SK-N-SH (cell line): ENCODE data around the gene THSD7B. TPM values are rescaled to one million over a fixed set of nuclear protein-coding genes. Genes with fewer than 3 reads are reported as not detected.
"Not testable (repeated sequence)": the region's sequence is repeated elsewhere in the genome, so short reads cannot be mapped to it uniquely, and the experiment has no call there.

Source experiments
- CTCF ChIA-PET: fragments of 300-600, 350-600 bp; formaldehyde crosslinking; extraction: SDS; loops from one replicate; lab custom pipeline; 2021; lab: Yijun Ruan, JAX
- POLR2A ChIA-PET: fragments of 350-600 bp; sonication (Branson Sonifier 250); formaldehyde crosslinking; extraction: SDS; loops from one replicate; lab custom pipeline; 2020; ENCODE audit warnings: antibody characterized with exemption, inconsistent platforms; lab: Yijun Ruan, JAX
- DNase-seq: peaks from one replicate; pipeline ENCODE4 v3.0.0; 2012
- H2AFZ ChIP-seq: fragments of 200-600 bp; sonication (generic); 2 replicates; pipeline ENCODE4 v1.8.1; 2016; ENCODE audit warnings: antibody characterized with exemption, mild to moderate bottlenecking, low read depth
- H3F3A ChIP-seq: fragments of 200-600 bp; sonication (generic); replicated peaks from 2 replicates; pipeline ENCODE3; 2016; ENCODE audit warnings: antibody characterized with exemption, mild to moderate bottlenecking; ENCODE audit not compliant: insufficient read depth
- H3K27ac ChIP-seq, 2 experiments: fragments of 200-500 bp in 1 of 2; fragments of 200-600 bp in 1 of 2; sonication (Bioruptor generic) in 1 of 2; sonication (generic), shearing (Covaris generic) in 1 of 2; 2 replicates each; pipeline versions ENCODE4 v1.5.1 to v1.6.1; 2014 to 2016; ENCODE audit warnings: low read depth in 2 of 2, inconsistent platforms in 1 of 2, low read length in 1 of 2, mild to moderate bottlenecking in 1 of 2, mixed read lengths in 1 of 2
- H3K27me3 ChIP-seq: fragments of 200-600 bp; sonication (generic), shearing (Covaris generic); 2 replicates; pipeline ENCODE4 v1.6.1; 2016; ENCODE audit warnings: mixed run types; ENCODE audit not compliant: insufficient read depth
- H3K36me3 ChIP-seq, 2 experiments: fragments of 200-500 bp in 1 of 2; fragments of 200-600 bp in 1 of 2; sonication (Bioruptor generic) in 1 of 2; sonication (generic) in 1 of 2; replicated peaks in 1 of 2; 2 replicates each; pipeline versions ENCODE3 to v1.5.1; 2014 to 2016; ENCODE audit warnings: low read length in 1 of 2, mild to moderate bottlenecking in 1 of 2; ENCODE audit not compliant: insufficient read depth in 2 of 2, control insufficient read depth in 1 of 2
- H3K4me1 ChIP-seq, 2 experiments: fragments of 200-500 bp in 1 of 2; fragments of 200-600 bp in 1 of 2; sonication (Bioruptor generic) in 1 of 2; sonication (generic), shearing (Covaris generic) in 1 of 2; 2 replicates each; pipeline versions ENCODE4 v1.5.1 to v1.6.1; 2014 to 2016; ENCODE audit warnings: low read depth in 1 of 2, low read length in 1 of 2, mixed run types in 1 of 2; ENCODE audit not compliant: insufficient read depth in 2 of 2, control insufficient read depth in 1 of 2
- H3K4me2 ChIP-seq: fragments of 200-600 bp; sonication (generic), shearing (Covaris generic); 2 replicates; pipeline ENCODE4 v1.6.1; 2017; ENCODE audit warnings: mixed run types
- H3K4me3 ChIP-seq, 2 experiments: fragments of 200-500 bp in 1 of 2; fragments of 200-600 bp in 1 of 2; sonication (Bioruptor generic) in 1 of 2; sonication (generic), shearing (Covaris generic) in 1 of 2; 2 replicates each; pipeline versions ENCODE4 v1.5.1 to v1.8.1; 2014 to 2016; ENCODE audit warnings: low read depth in 2 of 2, inconsistent platforms in 1 of 2, low read length in 1 of 2, mild to moderate bottlenecking in 1 of 2, mixed read lengths in 1 of 2, moderate library complexity in 1 of 2
- H3K79me2 ChIP-seq: fragments of 200-600 bp; sonication (generic); 2 replicates; pipeline ENCODE4 v1.8.1; 2017; ENCODE audit warnings: mild to moderate bottlenecking; ENCODE audit not compliant: insufficient read depth
- H3K9ac ChIP-seq: fragments of 200-600 bp; sonication (generic); 2 replicates; pipeline ENCODE4 v1.6.1; 2017; ENCODE audit warnings: mixed run types
- H3K9me2 ChIP-seq: fragments of 200-600 bp; sonication (generic); 2 replicates; pipeline ENCODE4 v1.6.1; 2017; ENCODE audit warnings: mixed run types
- H3K9me3 ChIP-seq: fragments of 200-600 bp; sonication (generic); 2 replicates; pipeline ENCODE4 v1.6.1; 2017; ENCODE audit warnings: mixed run types, mild to moderate bottlenecking, moderate library complexity
- H4K20me1 ChIP-seq: fragments of 200-600 bp; sonication (generic); 2 replicates; pipeline ENCODE4 v1.6.1; 2017; ENCODE audit warnings: mild to moderate bottlenecking, mixed run types; ENCODE audit not compliant: insufficient read depth
- EP300 ChIP-seq, 2 experiments: IDR thresholded peaks; 2 replicates each; pipeline versions ENCODE4 v1.4.0 to v1.6.1; 2012; ENCODE audit warnings: borderline replicate concordance in 1 of 2, low read depth in 1 of 2, low read length in 1 of 2
- MXI1 ChIP-seq: IDR thresholded peaks from 2 replicates; pipeline ENCODE4 v1.6.1; 2012; ENCODE audit warnings: mild to moderate bottlenecking, low read depth, low read length, improper control_type of control experiment
- NFIC ChIP-seq: IDR thresholded peaks from 2 replicates; pipeline ENCODE4 v1.4.0; 2012; ENCODE audit warnings: borderline replicate concordance
- POLR2AphosphoS5 ChIP-seq: IDR thresholded peaks from 2 replicates; pipeline ENCODE4 v1.6.1; 2012; ENCODE audit warnings: low read depth, low read length
- RXRA ChIP-seq: IDR thresholded peaks from 2 replicates; pipeline ENCODE4 v1.4.0; 2012; ENCODE audit warnings: low read depth, mild to moderate bottlenecking, borderline replicate concordance
- SIN3A ChIP-seq: IDR thresholded peaks from 2 replicates; pipeline ENCODE4 v1.6.1; 2012; ENCODE audit warnings: low read depth, mild to moderate bottlenecking, low read length, moderate library complexity, borderline replicate concordance
- TCF12 ChIP-seq: IDR thresholded peaks from 2 replicates; pipeline ENCODE4 v1.4.0; 2012
- USF1 ChIP-seq: IDR thresholded peaks from 2 replicates; pipeline ENCODE4 v1.4.0; 2012; ENCODE audit warnings: low read depth, borderline replicate concordance
- YY1 ChIP-seq: IDR thresholded peaks from 2 replicates; pipeline ENCODE4 v1.4.0; 2012; ENCODE audit warnings: low read depth, mild to moderate bottlenecking
- WGBS: methylation state at CpG from one replicate; pipeline ENCODE4 v1.1.6; 2017; ENCODE audit warnings: low lambda C conversion rate; 5-methylcytosine and 5-hydroxymethylcytosine counted together
- polyA plus RNA-seq, 3 experiments: library from polyadenylated mRNA; depleted of rRNA; stranded (reverse); fragments of >200 nt; gene quantifications; 2 replicates each; pipeline ENCODE4 v1.2.3, GENCODE V29; 2012

THSD7B gene
- polyA plus RNA-seq, 1 of the 3 experiments (the other 2 are of a cell fraction): not detected

DNA sequence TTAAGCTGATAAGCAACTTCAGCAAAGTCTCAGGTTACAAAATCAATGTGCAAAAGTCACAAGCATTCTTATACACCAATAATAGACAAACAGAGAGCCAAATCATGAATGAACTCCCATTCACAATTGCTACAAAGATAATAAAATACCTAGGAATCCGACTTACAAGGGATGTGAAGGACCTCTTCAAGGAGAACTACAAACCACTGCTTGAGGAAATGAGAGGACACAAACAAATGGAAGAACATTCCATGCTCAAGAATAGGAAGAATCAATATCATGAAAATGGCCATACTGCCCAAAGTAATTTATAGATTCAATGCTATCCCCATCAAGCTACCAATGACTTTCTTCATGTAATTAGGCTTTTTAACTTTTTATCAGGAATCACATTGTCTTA, 934.9 kb downstream of the THSD7B start:
- DNase-seq, H3K4me1 ChIP-seq, H3K9me2 ChIP-seq, H3K9me3 ChIP-seq, POLR2A ChIA-PET, H3K79me2 ChIP-seq, H4K20me1 ChIP-seq, H3K4me2 ChIP-seq, H3K27ac ChIP-seq, H3K9ac ChIP-seq, H3K4me3 ChIP-seq, CTCF ChIA-PET, H3K36me3 ChIP-seq, H3K27me3 ChIP-seq, H2AFZ ChIP-seq, H3F3A ChIP-seq: not testable (repeated sequence)
- WGBS: 0% methylated on average over 1 of the region's 1 CpG

- ChIA-PET CTCF (no interaction called here), POLR2A (no interaction called here)
- no peaks in the 10 kb centered on the region for H3K9me2 ChIP-seq
- no peaks in the 10 kb centered on the region for H3K36me3 ChIP-seq
- TF ChIP-seq RXRA (no peak), NFIC (no peak), YY1 (no peak), SIN3A (no peak), EP300 (IDR thresholded peaks at IDR 0.05; ENCODE audit: borderline replicate concordance in 1 of 2, low read depth in 1 of 2, low read length in 1 of 2) (no peak), USF1 (no peak), POLR2AphosphoS5 (no peak), TCF12 (no peak)
- no peak overlapping the region for H3K4me3 ChIP-seq
- H3K9me3 ChIP-seq: no peaks in the 10 kb centered on the region; the same call in 1 of the 2 replicates
- no peaks in the 10 kb centered on the region for H3F3A ChIP-seq
- no peak overlapping the region for H2AFZ ChIP-seq
- no peak overlapping the region for H3K9ac ChIP-seq
- H4K20me1 ChIP-seq: no peaks in the 10 kb centered on the region
- H3K79me2 ChIP-seq: no peaks in the 10 kb centered on the region
- no peak for DNase-seq
- no peak overlapping the region for H3K4me2 ChIP-seq
- H3K27me3 ChIP-seq: no peaks in the 10 kb centered on the region
- H3K27ac ChIP-seq: no peak overlapping the region
- H3K4me1 ChIP-seq: no peaks in the 10 kb centered on the region
These were observed 935.3 kb downstream of the THSD7B start for GRCh38 chr2:137700681-137701080.

DNA sequence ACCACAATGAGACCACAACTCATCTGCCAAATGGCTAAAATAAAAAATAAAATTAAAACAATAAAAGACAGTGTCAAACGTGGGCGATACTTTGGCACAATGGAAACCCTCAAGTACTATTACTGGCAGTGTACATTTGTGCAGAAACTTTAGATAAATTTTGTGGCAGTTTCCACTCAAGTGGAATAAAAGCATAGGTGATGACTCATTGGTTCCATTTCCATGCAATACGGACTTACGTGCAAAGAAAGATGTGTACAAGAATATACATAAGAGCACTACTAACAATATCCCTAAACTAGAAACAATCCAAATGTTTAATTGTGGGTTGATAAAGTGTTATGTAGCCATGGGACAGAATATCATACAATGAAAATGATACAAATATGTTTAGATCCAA, 940.0 kb downstream of the THSD7B start:
- Histone ChIP-seq H3K9ac (no peak overlapping the region), H3K4me2 (no peak overlapping the region), H3K4me1 (peaks cover 0 to 2% of the 10 kb centered on the region in 2 experiments; a peak in 1 of 4 replicates), H3K9me3 (no peaks in the 10 kb centered on the region; the same call in 1 of the 2 replicates), H3K79me2 (no peaks in the 10 kb centered on the region), H4K20me1 (no peaks in the 10 kb centered on the region), H3K4me3 (no peak overlapping the region), H3K36me3 (no peaks in the 10 kb centered on the region), H2AFZ (no peak overlapping the region), H3F3A (no peaks in the 10 kb centered on the region), H3K27ac (no peak overlapping the region), H3K27me3 (no peaks in the 10 kb centered on the region), H3K9me2 (no peaks in the 10 kb centered on the region)
- WGBS: 72% methylated on average over 4 of the region's 4 CpGs
- ChIA-PET POLR2A (no interaction called here), CTCF (no interaction called here)
- no peak for DNase-seq
- no peak for TF ChIP-seq POLR2AphosphoS5
- no peak for TF ChIP-seq MXI1
